Keratinocyte (primary cell): ENCODE measurements around the gene CD4. TPM values are rescaled to one million over a fixed set of nuclear protein-coding genes. Genes with fewer than 3 reads are reported as not detected.

Experiments used
- DNase-seq: peaks from one replicate; pipeline ENCODE4 v3.0.0-alpha.2; 2011; ENCODE audit warnings: low read depth, missing footprints, low spot score
- FAIRE-seq: peaks from 2 replicates; lab custom pipeline; 2011; peaks lifted over from hg19 to GRCh38; lab: Jason Lieb, UNC
- H2AFZ ChIP-seq: 2 replicates; pipeline ENCODE4 v1.6.0; 2012; ENCODE audit warnings: low read length, control low read depth, inconsistent platforms; ENCODE audit not compliant: control insufficient read depth
- H3K27ac ChIP-seq: 2 replicates; pipeline ENCODE4 v1.5.1; 2011; ENCODE audit warnings: low read length; ENCODE audit not compliant: control insufficient read depth, insufficient read depth
- H3K27me3 ChIP-seq: 3 replicates; pipeline ENCODE4 v1.6.0; 2011; ENCODE audit warnings: low read length; ENCODE audit not compliant: control insufficient read depth, insufficient read depth; ENCODE audit errors: extremely low read depth
- H3K36me3 ChIP-seq, 2 experiments: 2 replicates in 1 of 2; 3 replicates in 1 of 2; pipeline ENCODE4 v1.5.1; 2011; ENCODE audit warnings: low read length in 2 of 2, mild to moderate bottlenecking in 1 of 2; ENCODE audit not compliant: control insufficient read depth in 2 of 2, insufficient read depth in 2 of 2; ENCODE audit errors: extremely low read depth in 1 of 2
- H3K4me1 ChIP-seq: 3 replicates; pipeline ENCODE4 v1.5.1; 2011; ENCODE audit warnings: low read length; ENCODE audit not compliant: control insufficient read depth, insufficient read depth; ENCODE audit errors: extremely low read depth
- H3K4me2 ChIP-seq: 3 replicates; pipeline ENCODE4 v1.6.0; 2011; ENCODE audit warnings: low read depth, low read length; ENCODE audit not compliant: control insufficient read depth, insufficient read depth; ENCODE audit errors: extremely low read depth
- H3K4me3 ChIP-seq, 3 experiments: fragments of 200-600 bp in 1 of 3; sonication (generic) in 1 of 3; 2 replicates in 2 of 3; 3 replicates in 1 of 3; pipeline ENCODE4 v1.5.1; 2011 to 2016; ENCODE audit warnings: low read length in 3 of 3, mild to moderate bottlenecking in 3 of 3, control low read depth in 2 of 3, inconsistent platforms in 1 of 3, low read depth in 1 of 3, mixed read lengths in 1 of 3, mixed run types in 1 of 3, moderate library complexity in 1 of 3; ENCODE audit not compliant: control insufficient read depth in 2 of 3, insufficient read depth in 2 of 3; ENCODE audit errors: extremely low read depth in 1 of 3
- H3K79me2 ChIP-seq: 2 replicates; pipeline ENCODE4 v1.6.0; 2012; ENCODE audit warnings: low read length; ENCODE audit not compliant: control insufficient read depth, insufficient read depth
- H3K9ac ChIP-seq: 3 replicates; pipeline ENCODE4 v1.6.0; 2011; ENCODE audit warnings: low read length; ENCODE audit not compliant: control insufficient read depth, insufficient read depth; ENCODE audit errors: extremely low read depth
- H3K9me1 ChIP-seq: 3 replicates; pipeline ENCODE4 v1.6.0; 2011; ENCODE audit warnings: low read length; ENCODE audit not compliant: control insufficient read depth, insufficient read depth; ENCODE audit errors: extremely low read depth
- H3K9me3 ChIP-seq: 2 replicates; pipeline ENCODE4 v1.5.1; 2012; ENCODE audit warnings: low read depth, low read length; ENCODE audit not compliant: control insufficient read depth
- H4K20me1 ChIP-seq: 3 replicates; pipeline ENCODE4 v1.6.0; 2011; ENCODE audit warnings: low read length; ENCODE audit not compliant: control insufficient read depth, insufficient read depth; ENCODE audit errors: extremely low read depth
- EZH2 ChIP-seq: IDR thresholded peaks from one replicate; pipeline ENCODE4 v1.6.1; 2012; ENCODE audit warnings: inconsistent platforms, mild to moderate bottlenecking, low read length, moderate library complexity
- dilution Hi-C: fragments of 300-500 bp; cut with MboI; formaldehyde crosslinking; loops from one replicate; pipeline ENCODE4 v1.7.0; 2020; ENCODE audit warnings: low sequenced_read_pairs; ENCODE audit not compliant: extremely low pct_ligation_motif_present
- polyA plus RNA-seq, 5 experiments: library from polyadenylated mRNA; depleted of rRNA in 3 of 5; stranded (reverse) in 3 of 5; stranded (forward) in 1 of 5; unstranded in 1 of 5; fragments of >200 nt; gene quantifications; 1 replicate in 1 of 5; 2 replicates in 3 of 5; 3 replicates in 1 of 5; pipeline versions ENCODE4 v1.2.1 to v1.2.3, GENCODE V29; 2011 to 2012; ENCODE audit warnings: missing spikeins in 2 of 5, low read depth in 1 of 5, low replicate concordance in 1 of 5
- TF ChIP-seq, protein P1 (sequence below), 3 experiments: IDR thresholded peaks in 1 of 3; conservative IDR thresholded peaks in 1 of 3; optimal IDR thresholded peaks in 1 of 3; 2 replicates in 2 of 3; 3 replicates in 1 of 3; pipeline versions ENCODE3 to v1.5.1; 2011; ENCODE audit warnings: low read length in 3 of 3, mild to moderate bottlenecking in 3 of 3, moderate library complexity in 2 of 3, control low read depth in 1 of 3, inconsistent platforms in 1 of 3; ENCODE audit not compliant: insufficient read depth in 2 of 3; ENCODE audit errors: extremely low read depth in 1 of 3

Gene CD4
- polyA plus RNA-seq, 1 donor (not counting 4 experiments of a cell fraction or from before 2014, with no cell fraction given): 0.01 TPM

DNA sequence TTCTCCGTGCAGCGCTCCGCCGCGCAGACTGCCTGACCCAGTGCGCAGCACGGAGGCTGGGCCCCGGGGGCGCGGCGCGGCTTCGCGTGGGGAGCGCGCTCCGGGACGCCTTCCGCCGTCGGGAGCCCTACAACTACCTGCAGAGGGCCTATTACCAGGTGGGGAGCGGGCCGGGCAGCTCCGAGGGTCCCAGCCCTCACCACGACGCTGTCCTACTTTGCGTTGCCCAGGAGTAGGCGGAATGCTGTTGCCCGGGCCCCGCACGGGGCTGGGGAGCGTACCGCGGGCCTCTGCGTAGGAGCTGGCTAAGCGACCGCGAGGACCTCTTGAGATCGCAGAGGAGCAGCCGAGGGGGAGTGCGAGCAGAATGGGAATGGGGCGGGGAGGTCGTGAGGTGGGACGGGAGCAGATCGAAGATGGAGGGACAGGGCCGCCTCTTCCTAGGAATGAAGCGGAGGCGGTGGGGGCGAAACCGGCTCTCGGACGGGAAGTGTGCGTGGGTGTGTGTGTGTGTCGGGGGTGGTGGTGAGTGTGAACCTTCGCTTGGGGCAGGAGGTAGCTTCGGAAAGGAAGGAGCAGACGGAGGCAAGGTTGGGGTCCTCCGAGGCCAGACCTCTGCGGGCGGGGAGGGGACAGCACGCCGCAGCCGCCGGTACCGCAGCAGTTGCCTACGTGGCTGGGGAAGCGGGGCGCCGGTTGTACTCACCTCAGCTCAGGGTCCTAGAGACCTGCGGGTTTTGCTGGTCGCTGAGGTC lies 39.6 kb downstream of the CD4 start:
- dilution Hi-C loops: no loop called here
- FAIRE-seq (no peak), DNase-seq (no peak)
- Histone ChIP-seq H4K20me1 (no peaks in the 10 kb centered on the region), H3K27me3 (peaks cover 49% of the 10 kb centered on the region), H3K4me2 (peak overlapping the region; percentile 85), H3K9me3 (no peaks in the 10 kb centered on the region), H3K4me1 (peaks cover 12% of the 10 kb centered on the region), H3K36me3 (no peaks in the 10 kb centered on the region), H3K9me1 (no peaks in the 10 kb centered on the region), H3K9ac (peak overlapping the region; percentile 71), H3K4me3 (peak overlapping the region; percentile 62 to 83 (median 82)), H3K27ac (no peak overlapping the region), H3K79me2 (no peaks in the 10 kb centered on the region), H2AFZ (peak overlapping the region; percentile 89)
- TF ChIP-seq EZH2: peak; percentile 48
- TF ChIP-seq, protein P1, sequence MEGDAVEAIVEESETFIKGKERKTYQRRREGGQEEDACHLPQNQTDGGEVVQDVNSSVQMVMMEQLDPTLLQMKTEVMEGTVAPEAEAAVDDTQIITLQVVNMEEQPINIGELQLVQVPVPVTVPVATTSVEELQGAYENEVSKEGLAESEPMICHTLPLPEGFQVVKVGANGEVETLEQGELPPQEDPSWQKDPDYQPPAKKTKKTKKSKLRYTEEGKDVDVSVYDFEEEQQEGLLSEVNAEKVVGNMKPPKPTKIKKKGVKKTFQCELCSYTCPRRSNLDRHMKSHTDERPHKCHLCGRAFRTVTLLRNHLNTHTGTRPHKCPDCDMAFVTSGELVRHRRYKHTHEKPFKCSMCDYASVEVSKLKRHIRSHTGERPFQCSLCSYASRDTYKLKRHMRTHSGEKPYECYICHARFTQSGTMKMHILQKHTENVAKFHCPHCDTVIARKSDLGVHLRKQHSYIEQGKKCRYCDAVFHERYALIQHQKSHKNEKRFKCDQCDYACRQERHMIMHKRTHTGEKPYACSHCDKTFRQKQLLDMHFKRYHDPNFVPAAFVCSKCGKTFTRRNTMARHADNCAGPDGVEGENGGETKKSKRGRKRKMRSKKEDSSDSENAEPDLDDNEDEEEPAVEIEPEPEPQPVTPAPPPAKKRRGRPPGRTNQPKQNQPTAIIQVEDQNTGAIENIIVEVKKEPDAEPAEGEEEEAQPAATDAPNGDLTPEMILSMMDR (optimal IDR thresholded peaks at IDR 0.05 in 1 of 3, IDR thresholded peaks at IDR 0.05 in 1 of 3, conservative IDR thresholded peaks at IDR 0.05 in 1 of 3; ENCODE audit: extremely low read depth in 1 of 3, insufficient read depth in 2 of 3, low read length in 3 of 3): no peak

DNA sequence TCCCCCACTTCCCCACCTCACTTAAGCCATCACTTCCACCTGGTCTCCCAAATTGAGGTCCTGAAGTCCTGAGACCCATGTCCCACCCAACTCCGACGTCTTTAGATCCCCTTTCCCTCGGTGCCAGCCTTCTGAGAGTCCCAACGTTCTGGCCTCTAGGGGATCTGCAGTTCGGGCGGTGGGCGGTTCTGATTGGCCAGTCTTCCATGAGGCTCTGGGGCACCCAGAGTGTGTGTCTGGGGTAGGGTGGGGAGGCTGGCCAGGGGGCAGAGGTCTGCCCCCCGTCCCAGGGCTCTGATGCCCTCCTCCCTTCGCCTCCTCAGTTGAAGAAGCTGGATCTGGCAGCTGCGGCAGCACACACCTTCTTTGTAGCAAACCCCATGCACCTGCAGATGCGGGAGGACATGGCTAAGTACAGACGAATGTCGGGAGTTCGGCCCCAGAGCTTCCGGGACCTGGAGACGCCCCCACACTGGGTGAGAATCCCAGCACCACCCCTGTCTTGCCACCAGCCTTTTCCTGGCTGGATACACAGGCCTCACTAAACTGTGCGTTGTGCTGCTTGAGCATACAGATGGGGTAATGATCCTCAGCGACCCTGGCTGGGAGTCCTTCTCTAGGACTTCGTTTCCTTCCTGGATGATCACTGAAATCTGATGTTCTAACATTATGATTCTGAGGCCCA lies 40.4 kb downstream of the CD4 start:
- FAIRE-seq: no peak
- dilution Hi-C loops: no loop called here

More for the DNA sequence above, 40.4 kb downstream of the CD4 start:
- no peak overlapping the region for H3K27ac ChIP-seq
- no peaks in the 10 kb centered on the region for H3K9me1 ChIP-seq
- no peaks in the 10 kb centered on the region for H3K9me3 ChIP-seq
- no peaks in the 10 kb centered on the region for H3K79me2 ChIP-seq
- DNase-seq: no peak
- H2AFZ ChIP-seq: peak overlapping the region; percentile 89
- peaks cover 42% of the 10 kb centered on the region for H3K27me3 ChIP-seq
- peak overlapping the region; percentile 85 for H3K4me2 ChIP-seq
- no peaks in the 10 kb centered on the region for H3K36me3 ChIP-seq
- peak overlapping the region; percentile 62 to 83 (median 82) for H3K4me3 ChIP-seq
- no peaks in the 10 kb centered on the region for H4K20me1 ChIP-seq
- TF ChIP-seq, protein P1 (optimal IDR thresholded peaks at IDR 0.05 in 1 of 3, IDR thresholded peaks at IDR 0.05 in 1 of 3, conservative IDR thresholded peaks at IDR 0.05 in 1 of 3; ENCODE audit: extremely low read depth in 1 of 3, insufficient read depth in 2 of 3, low read length in 3 of 3): peak in 1 of 3 experiments; percentile 14
- TF ChIP-seq EZH2: no peak
- H3K9ac ChIP-seq: peak overlapping the region; percentile 71
- peaks cover 12% of the 10 kb centered on the region for H3K4me1 ChIP-seq
